Eye (tissue), 1 donor: Measurements from ENCODE around the gene PRG2.
"Not testable (repeated sequence)": the region's sequence is repeated elsewhere in the genome, so short reads cannot be mapped to it uniquely, and the experiment has no call there.

ENCODE experiments used
- DNase-seq: peaks from one replicate; pipeline ENCODE4 v3.0.0-alpha.2; 2015

PRG2 gene

GRCh38 chr11:57344826-57345225 lies 45.6 kb downstream of the PRG2 start:
- no peak for DNase-seq

- DNase-seq = no peak
Observed at GRCh38 chr11:57343825-57344224, 46.6 kb downstream of the PRG2 start.

- no peak for DNase-seq
Observed at GRCh38 chr11:57342702-57343101, 47.7 kb downstream of the PRG2 start.

- no peak for DNase-seq
Observed at GRCh38 chr11:57341250-57341808, 49.1 kb downstream of the PRG2 start.

GRCh38 chr11:57340039-57340615 lies 50.3 kb downstream of the PRG2 start:
- DNase-seq = peak; percentile 79

- no peak for DNase-seq
Observed at GRCh38 chr11:57339328-57339727, 51.1 kb downstream of the PRG2 start.

- peak; percentile 74 for DNase-seq
Observed at GRCh38 chr11:57338142-57338541, 52.3 kb downstream of the PRG2 start, which contains the start of gene P2RX3. Gene P2RX3, plus strand, starts transcription at chr11:57338352. Its CDS starts 199 bp downstream, at chr11:57338551.

- DNase-seq = not testable (repeated sequence)
Observed at GRCh38 chr11:57336856-57337255, 53.6 kb downstream of the PRG2 start.
